Spleen (tissue), 7 donors: ENCODE measurements around the gene CNTF.

ENCODE experiments used
- POLR2A ChIP-seq, 3 donors: fragments of 450-650 bp; IDR thresholded peaks; one replicate each; pipeline ENCODE4 v1.5.1; 2017; ENCODE audit warnings: antibody characterized with exemption in 3 of 3, mild to moderate bottlenecking in 1 of 3
- POLR2AphosphoS5 ChIP-seq, 3 donors: sonication (generic); formaldehyde crosslinking; IDR thresholded peaks; one replicate each; pipeline ENCODE4 v1.5.1; 2017; ENCODE audit warnings: antibody characterized with exemption in 3 of 3
- TF ChIP-seq, protein P1 (sequence below), 11 experiments: fragments of 200-600 bp in 7 of 11; fragments of 450-650 bp in 4 of 11; sonication (generic) in 4 of 11; IDR thresholded peaks in 8 of 11; conservative IDR thresholded peaks in 3 of 11; 1 replicate in 7 of 11; 2 replicates in 4 of 11; pipeline versions ENCODE4 v1.4.0 to v1.8.0; 2016 to 2021; ENCODE audit warnings: antibody characterized with exemption in 11 of 11, inconsistent platforms in 4 of 11, mild to moderate bottlenecking in 1 of 11
- donor health status: DM: no; HTN: no; CAD: no; lungs with moderate emphysema.
- donor health status: DM: no; HTN: no; CAD: no.
- donor health status: DM: no; HTN: no; CAD: no.

GRCh38 chr11:58654079-58654907 is 31.8 kb downstream of the CNTF start:
- TF ChIP-seq, protein P1, sequence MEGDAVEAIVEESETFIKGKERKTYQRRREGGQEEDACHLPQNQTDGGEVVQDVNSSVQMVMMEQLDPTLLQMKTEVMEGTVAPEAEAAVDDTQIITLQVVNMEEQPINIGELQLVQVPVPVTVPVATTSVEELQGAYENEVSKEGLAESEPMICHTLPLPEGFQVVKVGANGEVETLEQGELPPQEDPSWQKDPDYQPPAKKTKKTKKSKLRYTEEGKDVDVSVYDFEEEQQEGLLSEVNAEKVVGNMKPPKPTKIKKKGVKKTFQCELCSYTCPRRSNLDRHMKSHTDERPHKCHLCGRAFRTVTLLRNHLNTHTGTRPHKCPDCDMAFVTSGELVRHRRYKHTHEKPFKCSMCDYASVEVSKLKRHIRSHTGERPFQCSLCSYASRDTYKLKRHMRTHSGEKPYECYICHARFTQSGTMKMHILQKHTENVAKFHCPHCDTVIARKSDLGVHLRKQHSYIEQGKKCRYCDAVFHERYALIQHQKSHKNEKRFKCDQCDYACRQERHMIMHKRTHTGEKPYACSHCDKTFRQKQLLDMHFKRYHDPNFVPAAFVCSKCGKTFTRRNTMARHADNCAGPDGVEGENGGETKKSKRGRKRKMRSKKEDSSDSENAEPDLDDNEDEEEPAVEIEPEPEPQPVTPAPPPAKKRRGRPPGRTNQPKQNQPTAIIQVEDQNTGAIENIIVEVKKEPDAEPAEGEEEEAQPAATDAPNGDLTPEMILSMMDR (IDR thresholded peaks at IDR 0.05 in 8 of 11, conservative IDR thresholded peaks at IDR 0.05 in 3 of 11), result peak; percentile 57 to 88 (median 79)
- TF ChIP-seq POLR2A (IDR thresholded peaks at IDR 0.05) (no peak), POLR2AphosphoS5 (IDR thresholded peaks at IDR 0.05) (peak in 1 of 3 donors; percentile 28)
